Left ventricle myocardium superior (tissue), 1 donor: ENCODE results near the gene OBSCN. TPM values are rescaled to one million over a fixed set of nuclear protein-coding genes. Genes with fewer than 3 reads are reported as not detected.

Source experiments
- ATAC-seq: fragments of 200-7000 bp; cut with Tn5 transposase; one replicate; pipeline ENCODE4 v1.9.1; 2020; ENCODE audit warnings: mild to moderate bottlenecking, moderate library complexity
- DNase-seq: peaks from one replicate; pipeline ENCODE4 v3.0.0-alpha.2; 2020
- intact Hi-C: fragments of 100-400 bp; cut with micrococcal nuclease; formaldehyde crosslinking; loops from one replicate; pipeline ENCODE4 v1.11.0; 2022
- microRNA-seq: library from miRNA; unstranded; fragments of <30 nt; microRNA quantifications from one replicate; pipeline ENCODE4 v1.2.0, GENCODE V29; 2020; ENCODE audit warnings: borderline number of aligned reads
- total RNA-seq: library from RNA; stranded (reverse); fragmentation: NEBNext Ultra II Directional; extraction: Animal tissue kit (Norgen Biotek cat#: 25700); gene quantifications from one replicate; pipeline ENCODE4 v1.2.1, GENCODE V29; 2021
- donor health status: DM: no; HTN: yes; CAD: no; lungs with severe emphysema.

OBSCN gene
- total RNA-seq, 1 donor from 2014 or later: 316 TPM

DNA sequence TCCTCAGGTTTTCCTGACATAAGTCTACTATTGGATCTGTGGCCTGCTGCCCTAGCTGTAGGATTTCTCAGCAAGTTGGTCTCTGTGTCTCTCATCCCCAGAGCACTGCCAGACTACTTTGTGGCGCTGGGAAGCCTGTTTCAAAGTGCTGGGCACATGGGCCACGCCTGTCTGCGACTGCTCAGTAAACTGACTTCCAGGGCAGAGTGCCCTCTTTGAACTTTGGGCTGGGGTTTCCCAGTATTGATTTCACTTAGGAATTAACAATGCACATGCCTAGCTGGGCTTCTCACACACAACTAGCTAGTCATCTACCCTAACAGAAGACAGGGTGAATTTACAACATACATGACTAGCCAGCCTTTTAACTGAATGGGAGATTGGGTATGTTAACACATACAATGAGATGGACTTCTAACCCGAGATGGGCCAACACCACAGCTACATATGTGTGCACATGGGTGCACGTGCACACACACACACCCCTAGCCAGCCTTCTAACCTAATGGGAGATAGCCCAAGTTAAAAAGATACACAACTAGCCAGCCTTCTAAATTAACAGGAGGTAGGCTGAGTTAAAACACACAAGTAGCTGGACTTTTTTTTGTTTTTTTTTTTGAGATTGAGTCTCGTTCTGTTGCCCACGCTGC, 215.7 kb downstream of the OBSCN start:
- ATAC-seq: no peak
- DNase-seq: no peak
- intact Hi-C loops: no loop called here

DNA sequence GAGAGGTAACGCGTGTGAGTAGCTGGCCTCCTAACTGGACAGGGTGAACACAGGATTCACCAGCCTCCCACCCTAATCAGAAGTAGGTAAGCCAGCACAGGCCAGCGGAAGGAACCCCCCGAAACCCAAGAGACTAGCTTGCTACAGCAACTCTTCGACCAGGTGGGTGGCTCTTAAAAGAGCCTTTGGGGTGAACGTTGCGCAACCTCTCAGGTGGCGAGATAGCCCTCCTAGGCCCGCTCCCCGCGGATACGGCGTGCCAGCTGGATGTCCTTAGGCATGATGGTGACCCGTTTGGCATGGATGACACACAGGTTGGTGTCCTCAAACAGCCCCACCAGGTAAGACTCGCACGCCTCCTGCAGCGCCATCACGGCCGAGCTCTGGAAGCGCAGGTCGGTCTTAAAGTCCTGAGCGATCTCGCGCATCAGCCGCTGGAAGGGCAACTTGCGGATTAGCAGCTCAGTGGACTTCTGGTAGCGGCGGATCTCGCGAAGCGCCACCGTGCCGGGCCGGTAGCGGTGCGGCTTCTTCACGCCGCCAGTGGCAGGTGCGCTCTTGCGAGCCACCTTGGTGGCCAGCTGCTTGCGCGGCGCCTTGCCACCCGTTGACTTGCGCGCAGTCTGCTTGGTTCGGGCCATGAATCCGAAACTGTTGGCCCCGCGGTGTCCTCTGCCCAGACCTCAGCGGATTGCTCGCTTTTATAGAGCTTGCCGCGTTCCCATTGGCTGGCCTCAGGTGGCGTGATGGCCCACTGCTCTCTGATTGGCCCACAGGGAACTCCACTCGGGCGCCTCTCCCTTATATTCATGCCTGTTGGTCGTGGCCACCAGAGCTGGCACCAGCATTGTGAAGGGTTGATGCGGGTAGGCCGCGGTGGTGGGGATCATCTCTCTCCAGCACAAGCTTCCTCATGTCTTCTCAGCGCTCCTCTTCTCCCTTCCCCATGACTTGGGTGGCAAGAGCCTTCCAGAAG, 217.1 kb downstream of the OBSCN start:
- ATAC-seq (no peak), DNase-seq (no peak)
- intact Hi-C loops: no loop called here

DNA sequence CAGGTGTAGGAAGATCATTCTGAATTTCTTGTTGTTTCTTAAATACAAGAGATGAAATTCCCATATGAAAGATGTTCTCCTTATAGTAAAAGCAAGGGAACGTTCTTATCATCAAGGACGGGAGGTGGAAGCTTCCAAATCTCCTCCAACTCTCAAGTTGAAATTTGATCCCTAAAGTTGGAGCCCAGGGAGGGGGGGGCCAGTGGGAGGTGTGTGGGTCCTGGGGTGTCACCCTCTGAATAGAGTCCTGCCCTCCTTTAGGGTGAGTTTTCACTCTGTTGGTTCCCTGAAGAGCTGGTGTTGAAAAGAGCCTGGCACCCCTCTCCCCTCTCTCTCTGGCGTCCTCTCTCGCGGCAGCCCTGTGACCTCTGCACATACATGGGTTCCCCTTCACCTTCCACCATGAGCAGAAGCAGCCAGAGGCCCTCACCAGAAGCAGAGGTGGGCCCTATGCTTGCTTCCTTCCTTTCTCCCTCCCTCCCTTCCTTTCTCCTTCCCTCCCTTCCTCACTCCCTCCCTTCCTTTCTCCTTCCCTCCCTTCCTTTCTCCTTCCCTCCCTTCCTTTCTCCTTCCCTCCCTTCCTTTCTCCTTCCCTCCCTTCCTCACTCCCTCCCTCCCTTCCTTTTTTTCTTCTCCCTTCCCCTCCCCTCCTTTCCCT, 218.8 kb downstream of the OBSCN start:
- ATAC-seq (no peak), DNase-seq (no peak)
- intact Hi-C loops: no loop called here

DNA sequence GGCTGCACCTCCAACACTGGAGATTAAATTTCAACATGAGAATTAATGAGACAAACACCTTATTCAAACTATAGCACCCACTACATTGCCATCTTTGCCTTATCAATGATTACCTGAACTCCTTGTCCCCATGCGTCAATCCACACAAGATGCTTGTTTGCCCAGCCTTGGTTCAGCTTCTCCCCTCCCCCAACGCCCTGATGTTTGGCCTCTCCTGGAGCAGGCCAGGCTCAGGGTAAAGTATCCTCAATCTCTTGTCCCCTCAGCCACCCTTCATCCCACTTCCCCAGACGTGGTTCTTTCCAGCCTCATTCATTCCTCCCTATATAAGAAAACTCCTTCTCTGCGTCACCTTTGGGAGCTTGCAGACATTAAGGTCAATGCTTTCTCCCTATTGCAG, 220.6 kb downstream of the OBSCN start:
- intact Hi-C loops: no loop called here

More for the DNA sequence above, 220.6 kb downstream of the OBSCN start:
- DNase-seq: no peak
- ATAC-seq: no peak

Small RNA genes lying within 50 kb of the gene (microRNA-seq; reads per million reads assigned to microRNA genes)
- gene MIR6742: not detected

Other genes with a start within 250 kb of the OBSCN start
- not detected for gene WNT3A, start 201.0 kb upstream of the OBSCN start, total RNA-seq
- 285 TPM for gene ARF1, start 125.3 kb upstream of the OBSCN start, total RNA-seq
- gene C1orf35, start 104.7 kb upstream of the OBSCN start, total RNA-seq: 10.5 TPM
- 58.6 TPM for gene MRPL55, start 98.7 kb upstream of the OBSCN start, total RNA-seq
- gene GUK1, start 67.8 kb upstream of the OBSCN start, total RNA-seq: 175 TPM
- 1.7 TPM for gene GJC2, start 58.1 kb upstream of the OBSCN start, total RNA-seq
- 11.2 TPM for gene IBA57, start 42.2 kb upstream of the OBSCN start, total RNA-seq
- gene TRIM11, start 198.8 kb downstream of the OBSCN start, total RNA-seq: 7.6 TPM
- gene TRIM17, start 208.8 kb downstream of the OBSCN start, total RNA-seq: 0.50 TPM